ENCODE measurements around the gene OTOG.

- TF ChIP-seq CTCF (conservative IDR thresholded peaks at IDR 0.05; ENCODE audit: low read depth, low read length), result no peak
- no peak for TF ChIP-seq EZH2 (IDR thresholded peaks at IDR 0.05; ENCODE audit: low read length, unreplicated experiment)
- no peak for TF ChIP-seq EZH2phosphoT487 (IDR thresholded peaks at IDR 0.05; ENCODE audit: borderline replicate concordance, low read length)
Measured at GRCh38 chr11:17610085-17610894, 63.2 kb downstream of the OTOG start.
